Smooth muscle cell of the umbilical artery (primary cell): ENCODE results near the gene NKX2-3. TPM values are rescaled to one million over a fixed set of nuclear protein-coding genes. Genes with fewer than 3 reads are reported as not detected.

ENCODE experiments used
- total RNA-seq: library from RNA; depleted of rRNA; stranded (reverse); fragments of >200 nt; gene quantifications from 2 replicates; pipeline ENCODE4 v1.2.3, GENCODE V29; 2014

NKX2-3 gene
- 0.14 and 0.89 TPM in 2 replicates for total RNA-seq

DNA sequence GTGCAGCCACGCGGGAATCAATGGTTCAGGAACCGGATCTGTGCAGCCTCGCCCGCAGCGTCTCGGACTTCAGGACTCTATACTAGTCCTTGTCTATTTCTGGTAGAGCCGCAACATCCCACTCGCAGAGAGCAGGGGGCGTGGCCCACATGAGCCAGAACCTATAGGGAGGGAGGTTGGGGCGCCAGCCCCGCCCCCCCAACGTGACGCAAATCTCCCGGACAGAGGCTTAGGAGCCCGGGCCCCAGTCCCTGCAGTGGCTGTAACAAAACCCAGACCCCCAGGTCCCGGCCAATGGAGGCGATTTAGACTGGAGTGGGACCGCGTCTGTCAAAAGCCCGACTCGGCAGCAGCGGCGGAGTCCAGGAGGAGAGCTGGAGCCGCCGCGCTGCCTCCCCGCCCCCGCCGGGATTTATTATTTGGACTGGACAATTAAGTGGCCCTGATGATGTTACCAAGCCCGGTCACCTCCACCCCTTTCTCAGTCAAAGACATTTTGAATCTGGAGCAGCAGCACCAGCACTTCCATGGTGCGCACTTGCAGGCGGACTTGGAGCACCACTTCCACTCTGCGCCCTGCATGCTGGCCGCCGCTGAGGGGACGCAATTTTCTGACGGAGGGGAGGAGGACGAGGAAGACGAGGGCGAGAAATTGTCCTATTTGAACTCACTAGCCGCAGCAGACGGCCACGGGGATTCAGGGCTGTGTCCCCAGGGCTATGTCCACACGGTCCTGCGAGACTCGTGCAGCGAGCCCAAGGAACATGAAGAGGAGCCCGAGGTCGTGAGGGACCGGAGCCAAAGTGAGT, at the start of gene NKX2-3:
NKX2-3 (plus strand) TSS at position 256 of the 809 bp plus-strand sequence; CDS start at position 446, 190 bp downstream.

Other genes with a start within 250 kb of the NKX2-3 start
- gene CNNM1, start 203.6 kb upstream of the NKX2-3 start, total RNA-seq: under 0.01 and 0.14 TPM in 2 replicates
- 18.7 and 22.8 TPM in 2 replicates for gene GOT1, start 102.3 kb upstream of the NKX2-3 start, total RNA-seq
- gene SLC25A28, start 87.5 kb downstream of the NKX2-3 start, total RNA-seq: 9.2 and 14.6 TPM in 2 replicates
- gene ENTPD7, start 126.6 kb downstream of the NKX2-3 start, total RNA-seq: 49.6 and 67.7 TPM in 2 replicates
- 32.4 and 33.3 TPM in 2 replicates for gene COX15, start 199.2 kb downstream of the NKX2-3 start, total RNA-seq
- gene CUTC, start 199.3 kb downstream of the NKX2-3 start, total RNA-seq: 21.1 and 23.5 TPM in 2 replicates
- 0.65 and 0.89 TPM in 2 replicates for gene ABCC2, start 249.7 kb downstream of the NKX2-3 start, total RNA-seq